Left kidney (tissue), 2 donors: ENCODE data around the gene CATSPER3. TPM values are rescaled to one million over a fixed set of nuclear protein-coding genes. Genes with fewer than 3 reads are reported as not detected.

Experiments
- DNase-seq: peaks from one replicate; pipeline ENCODE4 v3.0.0-alpha.2; 2013
- polyA plus RNA-seq: library from polyadenylated mRNA; unstranded; fragments of 120-200 nt; gene quantifications from one replicate; pipeline ENCODE4 v1.2.1, GENCODE V29; 2013; ENCODE audit not compliant: insufficient read length

Gene CATSPER3
- polyA plus RNA-seq, 1 donor, result 1.7 TPM

DNA sequence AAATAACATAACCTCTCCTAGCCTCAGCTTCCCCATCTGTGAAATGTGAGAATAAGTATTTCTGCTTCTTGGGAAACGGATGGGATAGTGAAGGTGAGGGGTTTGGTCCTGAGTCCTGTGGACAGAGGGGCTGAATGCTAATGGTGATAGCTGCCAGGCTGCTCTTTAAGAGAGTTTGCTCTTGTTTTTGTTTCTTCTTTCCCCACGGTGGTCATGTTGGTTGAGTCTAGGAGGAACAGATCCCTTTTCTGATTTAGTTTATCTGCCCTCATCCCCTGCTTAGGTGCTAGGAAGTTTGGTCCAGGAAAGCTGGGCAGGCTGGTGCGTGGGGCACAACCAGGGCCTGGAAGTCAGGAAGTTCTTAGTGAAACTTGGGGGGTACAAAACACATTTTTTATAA is 74.0 kb downstream of the CATSPER3 start:
- DNase-seq, result no peak

GRCh38 chr5:135042595-135042994 is 74.9 kb downstream of the CATSPER3 start:
- DNase-seq, result no peak

- no peak for DNase-seq
These were observed 77.8 kb downstream of the CATSPER3 start for GRCh38 chr5:135045488-135045887.

DNA sequence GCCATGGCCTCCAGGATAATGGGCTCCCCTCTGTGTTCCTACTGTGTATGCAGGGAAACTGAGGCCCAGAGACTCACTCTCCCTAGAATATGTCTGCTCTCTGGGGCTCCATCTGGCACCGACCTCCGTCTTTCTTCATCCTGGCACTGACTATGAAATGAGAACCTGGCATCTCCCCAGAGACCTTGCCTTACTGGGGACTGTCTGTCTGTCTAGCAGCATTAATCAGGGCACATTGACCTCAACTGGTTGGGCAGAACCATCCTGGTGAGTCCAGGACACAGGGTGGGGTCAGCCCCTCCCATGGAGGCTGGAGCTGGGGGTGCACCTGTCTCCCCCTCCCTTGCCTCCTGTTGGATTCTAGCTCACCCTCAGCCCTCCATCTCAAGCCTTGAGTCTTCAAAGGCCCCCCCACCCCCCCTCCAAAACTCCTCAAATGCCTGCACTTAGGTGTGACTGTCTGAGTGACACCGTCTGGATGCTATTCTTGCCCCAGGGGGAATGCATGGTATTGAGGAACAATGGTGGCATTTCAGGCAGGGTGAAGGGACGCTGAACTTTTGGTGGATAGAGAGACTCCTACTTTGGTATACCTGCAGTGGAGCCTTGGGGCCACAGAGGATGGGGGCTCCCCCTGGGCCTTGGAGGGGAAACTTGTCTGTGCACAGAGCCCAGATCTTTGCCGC is 79.1 kb downstream of the CATSPER3 start:
- DNase-seq, result no peak

- no peak for DNase-seq
These were observed 79.6 kb downstream of the CATSPER3 start for GRCh38 chr5:135047347-135047695.

DNA sequence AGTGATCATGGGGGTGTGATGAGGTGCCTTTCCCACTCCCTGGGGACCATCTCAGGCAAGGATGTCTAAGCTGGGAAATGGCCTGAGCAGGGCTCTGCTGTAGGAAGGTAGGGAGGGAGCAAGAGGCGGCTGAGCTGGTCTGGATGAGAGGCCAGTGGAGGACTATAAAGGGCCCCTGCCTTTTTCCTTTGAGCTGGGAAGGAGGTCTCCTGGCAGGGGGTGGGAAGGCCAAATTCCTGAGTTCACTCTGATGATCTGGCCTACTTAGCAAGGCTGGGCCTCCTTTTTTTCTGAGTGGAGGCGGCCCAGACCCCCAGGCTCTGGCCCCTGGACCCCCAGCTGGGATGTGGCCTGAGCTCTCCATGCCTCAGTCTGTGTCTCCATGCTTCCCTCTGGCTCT is 80.6 kb downstream of the CATSPER3 start:
- DNase-seq, result no peak

DNA sequence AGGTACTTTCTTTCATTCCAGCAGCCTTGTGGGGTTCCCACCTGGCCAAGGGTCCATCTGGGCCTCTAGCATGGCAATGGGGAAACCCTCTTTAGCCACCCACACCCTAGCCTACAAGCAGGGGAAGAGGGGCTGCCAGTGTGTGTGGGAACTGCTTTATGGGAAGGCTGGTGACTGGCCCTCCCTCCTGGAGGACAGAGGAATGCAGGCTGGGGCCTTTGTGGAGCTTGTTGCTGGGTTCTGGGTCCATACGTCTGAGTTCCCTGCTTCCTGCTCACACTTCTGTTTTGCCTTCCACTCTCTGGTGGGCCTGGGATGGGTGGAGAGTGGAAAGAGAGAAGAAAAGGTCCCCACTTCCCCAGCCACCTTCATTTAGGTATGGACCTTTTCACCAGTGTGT is 81.2 kb downstream of the CATSPER3 start:
- DNase-seq, result no peak

DNA sequence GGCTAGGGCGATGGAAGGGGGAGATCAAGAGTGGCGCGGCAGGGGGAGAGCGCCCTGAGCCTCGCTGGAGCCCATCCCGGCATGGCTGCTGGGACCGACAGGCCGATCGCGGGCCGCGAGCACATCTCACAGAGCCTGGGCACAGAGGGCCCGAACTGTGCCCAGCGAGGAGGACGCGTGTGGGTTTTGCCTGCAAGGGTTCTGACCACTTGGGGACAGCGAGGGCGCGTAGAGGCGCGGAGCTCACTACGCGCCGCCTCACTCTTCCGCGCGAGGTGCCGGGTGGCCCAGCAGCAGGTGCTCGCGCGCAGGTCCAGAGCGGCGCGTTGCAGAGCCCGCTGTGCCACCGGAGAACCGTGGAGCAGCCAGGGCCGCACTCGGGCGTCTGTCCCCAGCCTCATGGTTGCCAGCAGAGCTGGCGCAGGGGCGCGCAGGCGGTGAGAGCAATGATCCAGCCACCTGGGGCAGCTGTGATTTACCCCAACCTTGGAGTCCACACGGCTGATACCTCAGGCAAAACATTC is 82.6 kb downstream of the CATSPER3 start:
- DNase-seq, result no peak

DNA sequence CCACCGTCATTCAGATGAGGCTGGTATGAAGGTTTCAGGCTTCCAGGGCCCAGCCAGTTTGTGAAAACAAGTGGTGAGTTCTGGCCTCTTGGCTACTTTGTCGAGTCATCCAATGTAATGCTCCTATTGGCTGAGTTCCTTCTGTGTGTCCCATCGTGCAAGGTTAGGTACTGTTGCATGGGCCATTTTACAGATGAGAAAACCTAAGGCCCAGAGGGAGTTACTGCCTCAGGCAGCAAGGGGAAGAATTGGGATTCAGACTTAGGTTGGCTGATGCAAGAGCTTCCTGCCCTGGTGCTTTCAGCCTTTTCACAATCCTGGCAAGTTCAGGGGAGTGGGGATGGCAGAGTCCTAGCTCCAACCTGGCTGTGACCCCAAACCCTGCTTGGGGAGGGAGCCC is 83.7 kb downstream of the CATSPER3 start:
- DNase-seq, result no peak

DNA sequence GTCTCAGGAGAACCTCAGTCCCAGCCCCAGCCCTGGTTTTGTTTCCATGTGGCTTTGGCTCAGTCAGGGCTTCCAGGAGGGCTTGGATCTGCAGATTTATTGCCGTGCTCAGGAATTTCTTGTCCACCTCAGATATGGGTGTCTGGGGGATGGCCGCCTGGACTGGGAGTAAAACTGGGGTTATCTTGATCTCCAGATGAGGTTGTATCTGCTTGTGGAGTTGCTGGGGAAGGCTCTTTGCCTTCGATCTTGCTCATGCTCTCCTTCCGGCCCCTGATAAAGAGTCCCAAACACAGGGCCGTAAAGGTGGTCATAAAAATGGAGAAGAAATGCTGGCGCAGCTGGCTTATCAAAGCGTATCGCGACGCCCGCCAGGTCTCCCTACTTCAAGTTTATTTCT is 84.2 kb downstream of the CATSPER3 start:
- no peak for DNase-seq

DNA sequence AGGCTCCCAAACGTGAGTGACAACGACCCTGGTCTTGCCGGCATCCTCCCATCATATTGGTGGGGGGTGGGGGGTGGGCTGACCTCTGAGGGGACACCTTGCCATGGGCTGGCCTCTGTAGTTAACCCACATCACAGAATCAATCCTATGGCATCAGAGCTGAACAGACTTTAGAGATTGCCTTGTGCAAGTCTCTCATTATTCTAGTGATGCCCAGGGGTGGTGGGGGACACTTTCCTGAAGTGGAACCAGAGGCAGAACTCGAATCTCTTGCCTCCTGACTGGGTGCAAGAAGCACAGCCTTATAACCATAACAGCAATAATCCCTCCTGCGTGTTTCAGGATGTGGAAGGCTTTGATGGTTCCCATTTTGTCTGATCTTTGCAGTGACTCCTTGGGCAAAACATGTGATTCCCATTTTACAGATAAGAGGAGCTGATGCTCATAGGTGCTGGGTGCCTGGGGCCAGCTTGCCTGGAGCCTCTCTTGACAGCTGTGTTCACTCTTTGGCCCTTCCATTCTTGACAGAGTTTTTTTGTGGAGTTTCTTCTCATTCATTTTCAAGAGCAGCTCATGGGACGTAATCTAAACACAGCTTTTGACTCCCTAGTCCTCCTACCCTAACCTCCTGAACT is 84.9 kb downstream of the CATSPER3 start:
- no peak for DNase-seq

DNA sequence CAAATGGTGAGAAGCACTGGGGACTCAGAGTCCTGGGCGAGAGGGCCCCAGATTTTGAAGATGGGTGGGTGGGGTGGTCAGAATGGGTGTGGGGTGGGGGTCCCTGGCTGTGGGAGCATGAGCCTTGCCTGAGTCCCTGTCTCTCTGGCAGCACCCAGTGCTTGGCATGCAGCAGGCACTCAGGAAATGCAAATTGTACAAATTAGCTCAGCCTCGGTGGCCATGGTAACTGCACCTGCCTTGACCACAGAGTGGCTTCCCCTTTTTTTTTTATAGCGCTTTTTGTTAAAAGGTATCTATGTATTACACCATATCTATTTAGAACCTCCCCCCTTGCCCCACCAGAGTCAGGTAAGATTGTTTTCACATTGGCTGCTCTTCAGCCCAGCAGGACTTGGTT is 85.6 kb downstream of the CATSPER3 start:
- no peak for DNase-seq

DNA sequence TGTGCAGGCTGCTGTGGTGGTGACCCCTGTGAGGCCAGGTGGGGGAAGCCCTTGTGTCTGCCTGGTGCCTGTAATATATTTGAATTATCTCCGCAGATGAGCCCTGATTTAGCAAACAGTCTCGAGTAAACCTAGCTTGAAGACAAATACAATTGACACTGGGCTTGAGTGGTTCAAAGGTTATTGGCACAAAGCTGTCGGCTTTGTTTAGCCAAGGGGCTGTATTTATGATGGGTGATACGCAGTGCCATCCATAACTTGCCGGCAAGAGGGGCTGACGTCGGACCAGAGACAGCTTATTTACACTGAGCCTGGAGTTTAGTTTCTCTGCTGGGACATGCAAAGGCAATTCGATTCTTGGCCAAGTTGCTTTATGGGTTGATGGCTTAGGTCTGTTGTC is 86.3 kb downstream of the CATSPER3 start:
- no peak for DNase-seq

DNA sequence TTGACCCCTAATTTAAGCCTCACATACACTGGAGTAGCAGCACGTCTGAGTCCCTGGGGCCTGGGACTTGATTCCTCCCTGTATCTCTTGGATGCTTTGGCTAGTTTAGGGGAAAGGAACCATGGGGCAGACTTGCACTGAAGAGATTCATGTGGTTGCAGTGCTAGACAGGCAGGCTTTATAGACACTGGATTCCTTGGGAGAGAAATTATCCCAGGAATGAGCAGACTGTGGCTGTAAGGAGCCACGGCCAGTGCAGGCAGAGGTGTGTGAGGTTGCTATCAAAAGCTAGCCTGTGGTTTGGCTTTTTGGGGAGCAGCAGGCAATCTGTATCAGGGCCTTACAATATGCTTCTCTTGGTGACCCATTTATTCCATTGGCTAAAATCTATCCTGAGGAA is 86.8 kb downstream of the CATSPER3 start:
- no peak for DNase-seq

- no peak for DNase-seq
These were observed 87.7 kb downstream of the CATSPER3 start for GRCh38 chr5:135055396-135055795.

GRCh38 chr5:135056316-135057030 is 88.8 kb downstream of the CATSPER3 start:
- DNase-seq, result no peak

- no peak for DNase-seq
These were observed 89.5 kb downstream of the CATSPER3 start for GRCh38 chr5:135057233-135057632.

DNA sequence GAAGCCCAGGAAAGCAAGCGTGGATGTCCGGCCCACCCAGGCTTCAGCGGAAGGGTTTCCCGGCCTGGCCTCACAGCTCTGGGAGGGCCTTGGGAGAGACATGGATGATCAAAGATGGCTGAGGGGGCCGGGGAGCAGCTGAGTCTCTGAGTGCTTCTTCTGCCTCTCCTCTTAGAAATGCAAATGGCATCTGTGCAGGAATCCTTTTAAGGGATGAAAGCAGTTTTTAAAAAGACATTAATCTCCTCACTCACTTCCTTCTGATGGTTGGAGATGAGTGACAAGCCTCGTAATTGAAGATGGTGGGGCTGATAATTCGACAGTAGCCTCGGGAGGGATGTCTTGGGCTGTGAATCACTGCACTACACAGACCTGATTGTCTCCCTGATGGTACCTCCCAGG is 90.6 kb downstream of the CATSPER3 start:
- DNase-seq, result no peak

- no peak for DNase-seq
These were observed 91.6 kb downstream of the CATSPER3 start for GRCh38 chr5:135059000-135059923.

- no peak for DNase-seq
These were observed 92.3 kb downstream of the CATSPER3 start for GRCh38 chr5:135060021-135060420.

- DNase-seq, result no peak
These were observed 93.3 kb downstream of the CATSPER3 start for GRCh38 chr5:135061001-135061400.
